ENCODE data around the gene ERC2.

Gene ERC2

GRCh38 chr3:55974421-55975165 lies 493.7 kb downstream of the ERC2 start:
- Histone ChIP-seq H3K27me3 (replicated peaks; ENCODE audit: control insufficient read depth, insufficient read depth, low read length) (peaks cover 3% of the 10 kb centered on the region), H3K4me1 (ENCODE audit: control insufficient read depth, insufficient read depth, low read length) (no peaks in the 10 kb centered on the region), H3K36me3 (ENCODE audit: control insufficient read depth, insufficient read depth, low read length, severe bottlenecking) (no peaks in the 10 kb centered on the region), H3K4me3 (ENCODE audit: low read length) (no peak overlapping the region), H3K9ac (ENCODE audit: low read length) (no peak overlapping the region), H3K9me3 (ENCODE audit: control insufficient read depth, low read length) (no peaks in the 10 kb centered on the region)
- no peak for DNase-seq (ENCODE audit: low read depth)

GRCh38 chr3:55969634-55970033 lies 498.6 kb downstream of the ERC2 start:
- H3K9me3 ChIP-seq (ENCODE audit: control insufficient read depth, low read length): no peaks in the 10 kb centered on the region
- no peak for DNase-seq (ENCODE audit: low read depth)
- H3K4me1 ChIP-seq (ENCODE audit: control insufficient read depth, insufficient read depth, low read length): no peaks in the 10 kb centered on the region
- H3K36me3 ChIP-seq (ENCODE audit: control insufficient read depth, insufficient read depth, low read length, severe bottlenecking): no peaks in the 10 kb centered on the region
- no peak overlapping the region for H3K4me3 ChIP-seq (ENCODE audit: low read length)
- H3K9ac ChIP-seq (ENCODE audit: low read length): no peak overlapping the region
- peaks cover 2% of the 10 kb centered on the region for H3K27me3 ChIP-seq (replicated peaks; ENCODE audit: control insufficient read depth, insufficient read depth, low read length)

GRCh38 chr3:55968331-55968730 lies 499.9 kb downstream of the ERC2 start:
- no peak overlapping the region for H3K9ac ChIP-seq (ENCODE audit: low read length)
- no peak for DNase-seq (ENCODE audit: low read depth)
- no peaks in the 10 kb centered on the region for H3K27me3 ChIP-seq (replicated peaks; ENCODE audit: control insufficient read depth, insufficient read depth, low read length)
- no peaks in the 10 kb centered on the region for H3K9me3 ChIP-seq (ENCODE audit: control insufficient read depth, low read length)
- H3K36me3 ChIP-seq (ENCODE audit: control insufficient read depth, insufficient read depth, low read length, severe bottlenecking): no peaks in the 10 kb centered on the region
- no peak overlapping the region for H3K4me3 ChIP-seq (ENCODE audit: low read length)
- H3K4me1 ChIP-seq (ENCODE audit: control insufficient read depth, insufficient read depth, low read length): no peaks in the 10 kb centered on the region

- Histone ChIP-seq H3K4me1 (ENCODE audit: control insufficient read depth, insufficient read depth, low read length) (no peaks in the 10 kb centered on the region), H3K27me3 (replicated peaks; ENCODE audit: control insufficient read depth, insufficient read depth, low read length) (no peaks in the 10 kb centered on the region), H3K9me3 (ENCODE audit: control insufficient read depth, low read length) (no peaks in the 10 kb centered on the region), H3K36me3 (ENCODE audit: control insufficient read depth, insufficient read depth, low read length, severe bottlenecking) (no peaks in the 10 kb centered on the region), H3K9ac (ENCODE audit: low read length) (no peak overlapping the region), H3K4me3 (ENCODE audit: low read length) (no peak overlapping the region)
- no peak for DNase-seq (ENCODE audit: low read depth)
Observed at GRCh38 chr3:55966566-55966965, 501.7 kb downstream of the ERC2 start.

GRCh38 chr3:55965776-55966175 lies 502.5 kb downstream of the ERC2 start:
- H3K9me3 ChIP-seq (ENCODE audit: control insufficient read depth, low read length): no peaks in the 10 kb centered on the region
- DNase-seq (ENCODE audit: low read depth): no peak
- no peaks in the 10 kb centered on the region for H3K27me3 ChIP-seq (replicated peaks; ENCODE audit: control insufficient read depth, insufficient read depth, low read length)
- no peaks in the 10 kb centered on the region for H3K36me3 ChIP-seq (ENCODE audit: control insufficient read depth, insufficient read depth, low read length, severe bottlenecking)
- H3K4me1 ChIP-seq (ENCODE audit: control insufficient read depth, insufficient read depth, low read length): no peaks in the 10 kb centered on the region
- no peak overlapping the region for H3K4me3 ChIP-seq (ENCODE audit: low read length)
- no peak overlapping the region for H3K9ac ChIP-seq (ENCODE audit: low read length)

- Histone ChIP-seq H3K4me1 (ENCODE audit: control insufficient read depth, insufficient read depth, low read length) (no peaks in the 10 kb centered on the region), H3K9me3 (ENCODE audit: control insufficient read depth, low read length) (no peaks in the 10 kb centered on the region), H3K4me3 (ENCODE audit: low read length) (no peak overlapping the region), H3K36me3 (ENCODE audit: control insufficient read depth, insufficient read depth, low read length, severe bottlenecking) (no peaks in the 10 kb centered on the region), H3K27me3 (replicated peaks; ENCODE audit: control insufficient read depth, insufficient read depth, low read length) (no peaks in the 10 kb centered on the region), H3K9ac (ENCODE audit: low read length) (no peak overlapping the region)
- no peak for DNase-seq (ENCODE audit: low read depth)
Observed at GRCh38 chr3:55964491-55964985, 503.7 kb downstream of the ERC2 start.

GRCh38 chr3:55963601-55964000 lies 504.7 kb downstream of the ERC2 start:
- no peaks in the 10 kb centered on the region for H3K9me3 ChIP-seq (ENCODE audit: control insufficient read depth, low read length)
- no peaks in the 10 kb centered on the region for H3K27me3 ChIP-seq (replicated peaks; ENCODE audit: control insufficient read depth, insufficient read depth, low read length)
- H3K4me1 ChIP-seq (ENCODE audit: control insufficient read depth, insufficient read depth, low read length): no peaks in the 10 kb centered on the region
- no peak overlapping the region for H3K9ac ChIP-seq (ENCODE audit: low read length)
- no peak overlapping the region for H3K4me3 ChIP-seq (ENCODE audit: low read length)
- no peaks in the 10 kb centered on the region for H3K36me3 ChIP-seq (ENCODE audit: control insufficient read depth, insufficient read depth, low read length, severe bottlenecking)
- no peak for DNase-seq (ENCODE audit: low read depth)

GRCh38 chr3:55959471-55960080 lies 508.7 kb downstream of the ERC2 start:
- H3K9ac ChIP-seq (ENCODE audit: low read length): no peak overlapping the region
- peaks cover 5% of the 10 kb centered on the region for H3K4me1 ChIP-seq (ENCODE audit: control insufficient read depth, insufficient read depth, low read length)
- H3K27me3 ChIP-seq (replicated peaks; ENCODE audit: control insufficient read depth, insufficient read depth, low read length): no peaks in the 10 kb centered on the region
- no peak overlapping the region for H3K4me3 ChIP-seq (ENCODE audit: low read length)
- H3K9me3 ChIP-seq (ENCODE audit: control insufficient read depth, low read length): no peaks in the 10 kb centered on the region
- no peak for DNase-seq (ENCODE audit: low read depth)
- H3K36me3 ChIP-seq (ENCODE audit: control insufficient read depth, insufficient read depth, low read length, severe bottlenecking): no peaks in the 10 kb centered on the region

- H3K36me3 ChIP-seq (ENCODE audit: control insufficient read depth, insufficient read depth, low read length, severe bottlenecking): no peaks in the 10 kb centered on the region
- H3K9me3 ChIP-seq (ENCODE audit: control insufficient read depth, low read length): no peaks in the 10 kb centered on the region
- H3K4me3 ChIP-seq (ENCODE audit: low read length): no peak overlapping the region
- no peaks in the 10 kb centered on the region for H3K27me3 ChIP-seq (replicated peaks; ENCODE audit: control insufficient read depth, insufficient read depth, low read length)
- no peak for DNase-seq (ENCODE audit: low read depth)
- H3K4me1 ChIP-seq (ENCODE audit: control insufficient read depth, insufficient read depth, low read length): peaks cover 5% of the 10 kb centered on the region
- H3K9ac ChIP-seq (ENCODE audit: low read length): no peak overlapping the region
Observed at GRCh38 chr3:55958605-55959004, 509.7 kb downstream of the ERC2 start.

GRCh38 chr3:55955891-55956477 lies 512.3 kb downstream of the ERC2 start:
- Histone ChIP-seq H3K36me3 (ENCODE audit: control insufficient read depth, insufficient read depth, low read length, severe bottlenecking) (no peaks in the 10 kb centered on the region), H3K27me3 (replicated peaks; ENCODE audit: control insufficient read depth, insufficient read depth, low read length) (no peaks in the 10 kb centered on the region), H3K4me3 (ENCODE audit: low read length) (no peak overlapping the region), H3K4me1 (ENCODE audit: control insufficient read depth, insufficient read depth, low read length) (peaks cover 5% of the 10 kb centered on the region), H3K9me3 (ENCODE audit: control insufficient read depth, low read length) (no peaks in the 10 kb centered on the region), H3K9ac (ENCODE audit: low read length) (no peak overlapping the region)
- peak; percentile 20 for DNase-seq (ENCODE audit: low read depth)

GRCh38 chr3:55951388-55951787 lies 516.9 kb downstream of the ERC2 start:
- Histone ChIP-seq H3K9me3 (ENCODE audit: control insufficient read depth, low read length) (no peaks in the 10 kb centered on the region), H3K36me3 (ENCODE audit: control insufficient read depth, insufficient read depth, low read length, severe bottlenecking) (no peaks in the 10 kb centered on the region), H3K27me3 (replicated peaks; ENCODE audit: control insufficient read depth, insufficient read depth, low read length) (no peaks in the 10 kb centered on the region), H3K9ac (ENCODE audit: low read length) (no peak overlapping the region), H3K4me3 (ENCODE audit: low read length) (no peak overlapping the region), H3K4me1 (ENCODE audit: control insufficient read depth, insufficient read depth, low read length) (peaks cover under 1% of the 10 kb centered on the region)
- DNase-seq (ENCODE audit: low read depth): peak; percentile 7

Measured in adipocyte (in vitro differentiated cells).